IMR-90 (cell line): ENCODE measurements around the gene SH3RF3. TPM values are rescaled to one million over a fixed set of nuclear protein-coding genes. Genes with fewer than 3 reads are reported as not detected.

Source experiments
- ATAC-seq: fragments of 200-7000 bp; cut with Tn5 transposase; 2 replicates; pipeline ENCODE4 v1.9.1; 2020; ENCODE audit warnings: low read depth, mild to moderate bottlenecking, moderate library complexity
- BruUV-seq: library from RNA; stranded (reverse); fragments of 400-500 nt; replicated peaks from 2 replicates; lab custom pipeline; 2021; lab: Mats Ljungman, UMichigan
- CTCF ChIA-PET: fragments of 300-600 bp; formaldehyde crosslinking; extraction: SDS; loops from one replicate; lab custom pipeline; 2021; ENCODE audit warnings: antibody characterized with exemption; lab: Yijun Ruan, JAX
- POLR2A ChIA-PET: fragments of 300-600 bp; sonication (Branson Sonifier 250); formaldehyde crosslinking; loops from one replicate; lab custom pipeline; 2022; ENCODE audit warnings: antibody characterized with exemption; ENCODE audit not compliant: unreplicated experiment; lab: Charles Lee
- DNase-seq: peaks from one replicate; pipeline ENCODE4 v3.0.0; 2013
- H2AFZ ChIP-seq: replicated peaks from 2 replicates; pipeline ENCODE3; 2013; ENCODE audit warnings: low read length, mild to moderate bottlenecking; ENCODE audit not compliant: poor library complexity
- H2AK5ac ChIP-seq: 2 replicates; pipeline ENCODE4 v1.6.1; 2013; ENCODE audit warnings: low read depth, low read length, inconsistent platforms
- H2AK9ac ChIP-seq: replicated peaks from 2 replicates; pipeline ENCODE3; 2013; ENCODE audit warnings: mild to moderate bottlenecking, low read depth, low read length, moderate library complexity; ENCODE audit not compliant: poor library complexity
- H2BK120ac ChIP-seq: 2 replicates; pipeline ENCODE4 v1.6.1; 2013; ENCODE audit warnings: low read depth, low read length, inconsistent platforms
- H2BK15ac ChIP-seq: 3 replicates; pipeline ENCODE4 v1.6.1; 2013; ENCODE audit warnings: low read depth, low read length, inconsistent platforms
- H2BK20ac ChIP-seq: 2 replicates; pipeline ENCODE4 v1.6.1; 2013; ENCODE audit warnings: low read depth, mild to moderate bottlenecking, inconsistent platforms, low read length, moderate library complexity
- H2BK5ac ChIP-seq: 2 replicates; pipeline ENCODE4 v1.6.1; 2013; ENCODE audit warnings: mild to moderate bottlenecking, low read depth, low read length, inconsistent platforms; ENCODE audit not compliant: poor library complexity, severe bottlenecking
- H3K14ac ChIP-seq: replicated peaks from 2 replicates; pipeline ENCODE4 v1.6.1; 2013; ENCODE audit warnings: low read depth, low read length, inconsistent platforms
- H3K18ac ChIP-seq: 2 replicates; pipeline ENCODE4 v1.6.1; 2013; ENCODE audit warnings: low read depth, low read length, control low read depth
- H3K23ac ChIP-seq: 2 replicates; pipeline ENCODE4 v1.6.1; 2013; ENCODE audit warnings: low read depth, low read length, inconsistent platforms
- H3K27ac ChIP-seq: 2 replicates; pipeline ENCODE4 v1.5.1; 2013; ENCODE audit warnings: mild to moderate bottlenecking, control low read depth, low read length; ENCODE audit not compliant: insufficient read depth
- H3K27me3 ChIP-seq: 2 replicates; pipeline ENCODE4 v1.6.1; 2013; ENCODE audit warnings: low read length; ENCODE audit not compliant: control insufficient read depth, insufficient read depth
- H3K36me3 ChIP-seq: 2 replicates; pipeline ENCODE4 v1.6.1; 2013; ENCODE audit warnings: low read length, mixed read lengths; ENCODE audit not compliant: control insufficient read depth, insufficient read depth
- H3K4ac ChIP-seq: 2 replicates; pipeline ENCODE4 v1.6.1; 2013; ENCODE audit warnings: low read depth, low read length, inconsistent platforms
- H3K4me1 ChIP-seq: 2 replicates; pipeline ENCODE4 v1.6.1; 2013; ENCODE audit warnings: low read length, mixed read lengths; ENCODE audit not compliant: control insufficient read depth, insufficient read depth
- H3K4me2 ChIP-seq: 2 replicates; pipeline ENCODE4 v1.6.1; 2013; ENCODE audit warnings: low read depth, mild to moderate bottlenecking, control low read depth, low read length, moderate library complexity
- H3K4me3 ChIP-seq: 2 replicates; pipeline ENCODE4 v1.5.1; 2013; ENCODE audit warnings: low read depth, mild to moderate bottlenecking, control low read depth, low read length, moderate library complexity; ENCODE audit not compliant: insufficient read depth
- H3K56ac ChIP-seq: 2 replicates; pipeline ENCODE4 v1.6.1; 2013; ENCODE audit warnings: low read length, inconsistent platforms; ENCODE audit not compliant: insufficient read depth; ENCODE audit errors: extremely low read depth
- H3K79me1 ChIP-seq, 2 experiments: 2 replicates each; pipeline ENCODE4 v1.6.1; 2013; ENCODE audit warnings: low read length in 2 of 2, inconsistent platforms in 1 of 2, low read depth in 1 of 2
- H3K9ac ChIP-seq: 2 replicates; pipeline ENCODE4 v1.6.1; 2013; ENCODE audit warnings: low read depth, low read length, control low read depth
- H3K9me1 ChIP-seq: 2 replicates; pipeline ENCODE4 v1.6.1; 2013; ENCODE audit warnings: low read length, inconsistent platforms; ENCODE audit not compliant: insufficient read depth
- H3K9me3 ChIP-seq: 2 replicates; pipeline ENCODE4 v1.6.1; 2013; ENCODE audit warnings: low read length; ENCODE audit not compliant: control insufficient read depth, insufficient read depth
- H4K20me1 ChIP-seq: 2 replicates; pipeline ENCODE4 v1.6.1; 2013; ENCODE audit warnings: low read length, inconsistent platforms; ENCODE audit not compliant: insufficient read depth
- H4K5ac ChIP-seq: 2 replicates; pipeline ENCODE4 v1.6.1; 2013; ENCODE audit warnings: mild to moderate bottlenecking, low read depth, low read length, control low read depth
- H4K8ac ChIP-seq, 2 experiments: 2 replicates each; pipeline ENCODE4 v1.6.1; 2013; ENCODE audit warnings: low read depth in 2 of 2, low read length in 2 of 2, control low read depth in 1 of 2, inconsistent platforms in 1 of 2
- H4K91ac ChIP-seq: 2 replicates; pipeline ENCODE4 v1.6.1; 2013; ENCODE audit warnings: low read depth, low read length, inconsistent platforms; ENCODE audit not compliant: insufficient read depth
- CEBPB ChIP-seq: IDR thresholded peaks from 2 replicates; pipeline ENCODE4 v1.6.1; 2012; ENCODE audit warnings: low read depth, low read length, improper control_type of control experiment
- RFX5 ChIP-seq: IDR thresholded peaks from 2 replicates; pipeline ENCODE4 v1.8.0; 2012; ENCODE audit warnings: low read depth, mild to moderate bottlenecking, low read length, moderate library complexity
- SMC3 ChIP-seq: fragments of 150-350 bp; IDR thresholded peaks from 2 replicates; pipeline ENCODE4 v1.6.1; 2016; ENCODE audit warnings: low read depth, mild to moderate bottlenecking, antibody characterized with exemption, low read length, moderate library complexity
- USF2 ChIP-seq: fragments of 150-350 bp; IDR thresholded peaks from 2 replicates; pipeline ENCODE4 v1.6.1; 2017; ENCODE audit warnings: mild to moderate bottlenecking, antibody characterized with exemption, low read length, low read depth
- WGBS, 2 experiments: methylation state at CpG; one replicate each; pipeline versions ENCODE4 v1.1.5 to v1.1.7; 2013; ENCODE audit warnings: missing lambda C conversion rate in 2 of 2; ENCODE audit not compliant: insufficient read length in 1 of 2; ENCODE audit errors: extremely low coverage in 2 of 2; 5-methylcytosine and 5-hydroxymethylcytosine counted together
- dilution Hi-C: fragments of 300-500 bp; cut with HindIII; formaldehyde crosslinking; loops from one replicate; pipeline ENCODE4 v1.14.3; 2018; ENCODE audit warnings: low sequenced_read_pairs; ENCODE audit not compliant: unreplicated experiment
- in situ Hi-C: fragments of 300-500 bp; cut with MboI; formaldehyde crosslinking; loops from 3 replicates; pipeline ENCODE4 v1.14.3; 2019; ENCODE audit warnings: low sequenced_read_pairs, inconsistent platforms, mixed read lengths
- intact Hi-C: fragments of 100-400 bp; cut with micrococcal nuclease; formaldehyde crosslinking; loops from 2 replicates; pipeline ENCODE4 v1.10.0; 2022
- polyA plus RNA-seq, 3 experiments: library from polyadenylated mRNA; depleted of rRNA; stranded (reverse); fragments of >200 nt; gene quantifications; 2 replicates each; pipeline ENCODE4 v1.2.3, GENCODE V29; 2012; ENCODE audit warnings: low replicate concordance in 1 of 3
- total RNA-seq: library from RNA; depleted of rRNA; stranded (reverse); fragments of >200 nt; gene quantifications from 2 replicates; pipeline ENCODE4 v1.2.3, GENCODE V29; 2012

The SH3RF3 gene
- total and polyA plus RNA-seq, 2 of the 4 experiments (the other 2 are of a cell fraction) = 3.4 to 5.3 TPM

GRCh38 chr2:109166811-109167210, 37.8 kb downstream of the SH3RF3 start:
- H3K18ac ChIP-seq = peak overlapping the region; percentile 73
- no peak overlapping the region for H2AFZ ChIP-seq
- no TSS peak for BruUV-seq
- peak overlapping the region; percentile 18; the same call in 1 of the 2 replicates for H3K14ac ChIP-seq
- peak overlapping the region; percentile 35 for H4K91ac ChIP-seq
- dilution Hi-C loops (no loop called here), in situ Hi-C loops (no loop called here), intact Hi-C loops (loop anchor here (5.0 kb wide), 1 partner anchor 280 kb away; no protein-coding TSS in a partner anchor)
- H2BK15ac ChIP-seq = peak overlapping the region; percentile 63; the same call in 1 of the 3 replicates
- H3K4me1 ChIP-seq = peaks cover 34% of the 10 kb centered on the region
- H3K23ac ChIP-seq = 0 out of 2 replicates have a peak overlapping the region, but pooled peaks have one; percentile 32
- H2AK5ac ChIP-seq = peak overlapping the region; percentile 79; the same call in 1 of the 2 replicates
- no peak overlapping the region for H3K9ac ChIP-seq
- no peak overlapping the region for H2AK9ac ChIP-seq
- no peaks in the 10 kb centered on the region for H3K27me3 ChIP-seq
- H3K9me1 ChIP-seq = peaks cover 37% of the 10 kb centered on the region
- peaks cover 19% of the 10 kb centered on the region for H4K20me1 ChIP-seq
- H3K4me2 ChIP-seq = peak overlapping the region; percentile 50; the same call in 1 of the 2 replicates
- H4K5ac ChIP-seq = peak overlapping the region; percentile 63
- peak overlapping the region; percentile 75 for H2BK120ac ChIP-seq
- no CpG with 5 or more reads among the region's 2 CpGs for WGBS, 2 experiments
- H3K4me3 ChIP-seq = no peak overlapping the region
- H3K4ac ChIP-seq = peak overlapping the region; percentile 82
- TF ChIP-seq RFX5 (no peak), SMC3 (no peak), USF2 (no peak), CEBPB (peak; percentile 51)
- peak; percentile 62 for DNase-seq
- peaks cover 28 to 74% of the 10 kb centered on the region in 2 experiments; a peak in 3 of 4 replicates for H3K79me1 ChIP-seq
- H4K8ac ChIP-seq = peak overlapping the region in 1 of 2 experiments; percentile 17; a peak in 1 of 4 replicates
- peak overlapping the region; percentile 82; the same call in 1 of the 2 replicates for H3K27ac ChIP-seq
- no peak overlapping the region; the same call in 1 of the 2 replicates for H3K56ac ChIP-seq
- ChIA-PET CTCF (interaction anchor here (0.6 to 1.6 kb wide), 2 partner anchors 76 to 187 kb away, joined by 3 read pairs; no protein-coding TSS in a partner anchor), POLR2A (interaction anchor here (0.6 kb wide), 1 partner anchor 145 kb away, joined by 8 read pairs; no protein-coding TSS in a partner anchor)
- H3K36me3 ChIP-seq = no peaks in the 10 kb centered on the region
- peak overlapping the region; percentile 86 for H2BK5ac ChIP-seq
- peak overlapping the region; percentile 62 for H2BK20ac ChIP-seq
- no peaks in the 10 kb centered on the region for H3K9me3 ChIP-seq
- no peak for ATAC-seq
